A549 (cell line): ENCODE data around the gene DHDH.

Source experiments
- HDAC2 ChIP-seq: fragments of 200-600 bp; sonication (generic); IDR thresholded peaks from 2 replicates; pipeline ENCODE4 v1.6.1; 2016
- POLR2A ChIP-seq: IDR thresholded peaks from 2 replicates; pipeline ENCODE4 v1.6.1; 2012; ENCODE audit warnings: mild to moderate bottlenecking, low read length
- TF ChIP-seq, protein P1 (sequence below): fragments of >200 bp; sonication (Bioruptor Twin); formaldehyde crosslinking; IDR thresholded peaks from 3 replicates; pipeline ENCODE4 v1.5.1; 2016

GRCh38 chr19:48991011-48991609, 57.6 kb downstream of the DHDH start:
- TF ChIP-seq, protein P1, sequence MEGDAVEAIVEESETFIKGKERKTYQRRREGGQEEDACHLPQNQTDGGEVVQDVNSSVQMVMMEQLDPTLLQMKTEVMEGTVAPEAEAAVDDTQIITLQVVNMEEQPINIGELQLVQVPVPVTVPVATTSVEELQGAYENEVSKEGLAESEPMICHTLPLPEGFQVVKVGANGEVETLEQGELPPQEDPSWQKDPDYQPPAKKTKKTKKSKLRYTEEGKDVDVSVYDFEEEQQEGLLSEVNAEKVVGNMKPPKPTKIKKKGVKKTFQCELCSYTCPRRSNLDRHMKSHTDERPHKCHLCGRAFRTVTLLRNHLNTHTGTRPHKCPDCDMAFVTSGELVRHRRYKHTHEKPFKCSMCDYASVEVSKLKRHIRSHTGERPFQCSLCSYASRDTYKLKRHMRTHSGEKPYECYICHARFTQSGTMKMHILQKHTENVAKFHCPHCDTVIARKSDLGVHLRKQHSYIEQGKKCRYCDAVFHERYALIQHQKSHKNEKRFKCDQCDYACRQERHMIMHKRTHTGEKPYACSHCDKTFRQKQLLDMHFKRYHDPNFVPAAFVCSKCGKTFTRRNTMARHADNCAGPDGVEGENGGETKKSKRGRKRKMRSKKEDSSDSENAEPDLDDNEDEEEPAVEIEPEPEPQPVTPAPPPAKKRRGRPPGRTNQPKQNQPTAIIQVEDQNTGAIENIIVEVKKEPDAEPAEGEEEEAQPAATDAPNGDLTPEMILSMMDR: no peak
- TF ChIP-seq POLR2A: no peak
- TF ChIP-seq HDAC2: no peak
